Measurements from ENCODE around the gene FEM1C. TPM values are rescaled to one million over a fixed set of nuclear protein-coding genes. Genes with fewer than 3 reads are reported as not detected.

Gene FEM1C, protein sequence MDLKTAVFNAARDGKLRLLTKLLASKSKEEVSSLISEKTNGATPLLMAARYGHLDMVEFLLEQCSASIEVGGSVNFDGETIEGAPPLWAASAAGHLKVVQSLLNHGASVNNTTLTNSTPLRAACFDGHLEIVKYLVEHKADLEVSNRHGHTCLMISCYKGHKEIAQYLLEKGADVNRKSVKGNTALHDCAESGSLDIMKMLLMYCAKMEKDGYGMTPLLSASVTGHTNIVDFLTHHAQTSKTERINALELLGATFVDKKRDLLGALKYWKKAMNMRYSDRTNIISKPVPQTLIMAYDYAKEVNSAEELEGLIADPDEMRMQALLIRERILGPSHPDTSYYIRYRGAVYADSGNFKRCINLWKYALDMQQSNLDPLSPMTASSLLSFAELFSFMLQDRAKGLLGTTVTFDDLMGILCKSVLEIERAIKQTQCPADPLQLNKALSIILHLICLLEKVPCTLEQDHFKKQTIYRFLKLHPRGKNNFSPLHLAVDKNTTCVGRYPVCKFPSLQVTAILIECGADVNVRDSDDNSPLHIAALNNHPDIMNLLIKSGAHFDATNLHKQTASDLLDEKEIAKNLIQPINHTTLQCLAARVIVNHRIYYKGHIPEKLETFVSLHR
- 10 to 100 TPM in 1 of 2 donors, 1 to 10 TPM in 1; 4.9 to 11.9 TPM for total RNA-seq

DNA sequence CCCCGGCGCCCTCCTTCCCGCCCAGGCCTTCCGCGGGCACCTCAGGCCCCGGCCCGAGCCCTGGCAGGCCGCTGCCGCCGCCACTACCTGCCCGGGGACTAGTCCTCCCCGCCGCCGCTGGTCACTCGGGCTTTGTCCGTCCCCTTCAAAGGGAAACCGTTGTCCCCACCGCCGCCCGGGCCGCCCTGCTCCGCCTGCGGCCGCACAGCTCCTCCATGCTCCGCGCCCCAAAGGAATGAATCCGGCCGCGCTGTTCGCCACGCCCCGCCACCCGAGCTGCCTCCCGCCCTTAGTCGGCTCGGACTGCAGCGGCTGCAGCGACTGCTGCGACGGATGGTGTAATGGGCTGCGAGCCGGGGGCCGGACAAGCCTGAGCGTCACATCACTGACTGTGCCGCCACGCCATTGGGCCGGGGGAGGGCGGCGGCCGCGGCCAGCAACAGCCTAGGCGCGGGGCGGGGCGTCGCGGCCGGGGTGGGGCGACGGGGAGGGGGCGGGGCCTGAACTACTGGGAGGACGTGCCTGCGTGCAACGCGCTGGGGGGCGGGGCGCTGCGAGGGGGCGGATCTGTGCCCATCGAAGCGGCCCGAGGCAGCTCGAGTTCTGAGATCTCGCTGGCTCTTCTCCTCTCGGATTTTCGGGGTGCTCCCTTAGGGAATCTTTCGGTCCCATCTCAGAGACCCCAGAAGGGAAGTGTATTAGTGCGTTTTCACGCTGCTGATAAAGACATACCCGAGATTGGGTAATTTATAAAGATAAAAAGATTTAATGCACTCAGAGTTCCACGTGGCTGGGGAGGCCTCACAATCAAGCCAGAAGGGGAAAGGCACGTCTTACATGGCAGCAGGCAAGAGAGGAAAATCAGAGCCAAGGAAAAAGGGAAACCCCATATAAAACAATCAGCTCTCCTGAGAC lies at the start of gene FEM1C:
Gene FEM1C (minus strand): TSS at position 340 of the 915 bp plus-strand sequence. CDS start 1,282 bp downstream, outside the sequence.
- peak; percentile 97 for ATAC-seq
- intact Hi-C loops (cut with DNase I) = no loop called here

DNA sequence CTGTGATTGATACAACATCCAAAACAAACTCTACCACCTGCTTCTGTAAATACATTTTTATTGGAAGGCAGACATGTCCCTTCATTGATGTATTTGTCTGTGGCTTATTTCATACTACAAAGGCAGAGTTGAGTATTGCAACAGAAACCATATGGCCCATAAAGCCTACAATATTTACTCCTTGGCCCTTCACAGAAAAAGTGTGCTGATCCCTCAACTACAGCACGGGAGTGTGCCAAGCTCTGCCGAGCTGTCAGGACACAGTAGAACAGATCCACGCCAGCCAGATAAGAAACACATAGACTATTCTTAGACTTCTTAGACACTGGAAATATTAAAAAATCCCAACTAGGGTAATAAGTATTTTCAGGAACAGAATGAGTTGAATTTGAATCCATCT lies 44.5 kb upstream of the FEM1C start:
- H3K27me3 ChIP-seq = no peaks in the 10 kb centered on the region
- no peak overlapping the region for H3K27ac ChIP-seq
- intact Hi-C loops (cut with DNase I) = loop anchor here (5.0 kb wide), 1 partner anchor 277 kb away; no protein-coding TSS in a partner anchor
- no peak overlapping the region for H3K4me3 ChIP-seq
- peaks cover 7% of the 10 kb centered on the region for H3K4me1 ChIP-seq
- WGBS, 2 donors = 38 to 44% methylated on average over 3 of the region's 3 CpGs
- DNase-seq (peak in 1 of 4 donors; percentile 26), ATAC-seq (no peak)
- no peaks in the 10 kb centered on the region for H3K9me3 ChIP-seq
- TF ChIP-seq POLR2A (IDR thresholded peaks at IDR 0.05) = no peak
- no peak for TF ChIP-seq CTCF (IDR thresholded peaks at IDR 0.05)
- H3K36me3 ChIP-seq (replicated peaks in 1 of 2; ENCODE audit: insufficient read depth in 1 of 2, low read depth in 2 of 2) = no peaks in the 10 kb centered on the region

More for the DNA sequence above, at the start of gene FEM1C:
- peak; percentile 98 to 99 (median 98) for DNase-seq
- Histone ChIP-seq H3K4me1 (peaks cover 22% of the 10 kb centered on the region), H3K27me3 (no peaks in the 10 kb centered on the region), H3K9me3 (no peaks in the 10 kb centered on the region), H3K36me3 (replicated peaks in 1 of 2; ENCODE audit: insufficient read depth in 1 of 2, low read depth in 2 of 2) (no peaks in the 10 kb centered on the region), H3K27ac (peak within 1 kb of the TSS; percentile 96 to 100 (median 100)), H3K4me3 (peak within 1 kb of the TSS; percentile 53 to 79)
- 1% methylated on average over 17 to 61 of the region's 82 CpGs for WGBS, 2 donors
- peak; percentile 100 for TF ChIP-seq POLR2A (IDR thresholded peaks at IDR 0.05)
- TF ChIP-seq CTCF (IDR thresholded peaks at IDR 0.05) = peak in 2 of 7 experiments; percentile 9 to 10

DNA sequence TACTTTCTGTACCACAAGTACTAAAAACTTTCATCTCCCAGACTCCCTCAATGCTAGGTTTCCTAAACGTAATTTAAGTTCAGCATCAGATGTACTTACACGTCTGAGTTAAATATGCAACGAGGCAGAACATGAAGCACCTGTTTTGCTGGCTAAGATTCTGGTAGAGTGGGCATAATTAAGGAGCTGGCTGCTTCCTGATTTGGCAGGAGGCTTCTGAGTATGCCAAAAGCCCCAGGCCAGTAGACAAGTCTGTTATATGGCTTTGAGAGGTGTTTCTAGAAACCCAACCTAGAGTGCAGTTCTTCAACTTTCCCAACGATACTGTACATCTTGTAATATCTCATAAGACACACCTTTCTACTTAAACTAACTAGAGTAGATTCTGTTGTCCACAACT lies 44.1 kb upstream of the FEM1C start:
- no peaks in the 10 kb centered on the region for H3K9me3 ChIP-seq
- TF ChIP-seq POLR2A (IDR thresholded peaks at IDR 0.05) (no peak), CTCF (IDR thresholded peaks at IDR 0.05) (no peak)
- no peaks in the 10 kb centered on the region for H3K27me3 ChIP-seq
- no peaks in the 10 kb centered on the region for H3K36me3 ChIP-seq (replicated peaks in 1 of 2; ENCODE audit: insufficient read depth in 1 of 2, low read depth in 2 of 2)
- WGBS, 2 donors = 51 to 70% methylated on average over 4 of the region's 4 CpGs
- DNase-seq (no peak), ATAC-seq (no peak)
- H3K4me1 ChIP-seq = peaks cover 7% of the 10 kb centered on the region
- intact Hi-C loops (cut with DNase I) = loop anchor here (5.0 kb wide), 1 partner anchor 276 kb away; no protein-coding TSS in a partner anchor
- H3K4me3 ChIP-seq = no peak overlapping the region
- no peak overlapping the region for H3K27ac ChIP-seq

DNA sequence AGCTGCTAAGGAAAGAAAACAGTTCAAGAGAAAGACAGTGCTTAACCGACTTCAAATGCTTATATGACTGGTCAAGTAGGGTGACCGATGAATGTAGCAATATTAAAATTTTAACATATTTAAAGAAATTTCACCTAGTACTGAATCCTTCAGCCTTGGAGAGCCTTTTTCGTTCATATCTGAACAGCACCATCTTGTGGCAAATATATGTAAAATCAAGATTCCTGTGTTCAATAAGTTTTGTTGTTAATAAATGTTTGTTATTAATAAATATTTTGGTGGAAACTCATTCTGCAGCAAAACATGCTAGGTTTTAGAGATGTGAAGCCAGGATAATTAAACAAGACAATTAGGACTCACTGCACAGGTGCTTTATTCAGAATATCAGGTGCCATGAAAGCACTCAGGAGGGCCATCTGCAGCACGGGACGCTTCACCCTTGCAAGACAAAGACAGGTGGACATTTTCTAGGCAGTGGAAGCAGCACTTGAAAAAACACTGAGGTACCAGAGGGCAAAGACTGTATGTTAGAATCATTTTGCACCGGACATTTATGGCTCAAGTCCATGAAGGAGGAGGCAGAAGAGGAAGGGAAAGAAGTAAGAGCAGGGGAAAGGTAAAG lies 42.1 kb upstream of the FEM1C start:
- Histone ChIP-seq H3K27me3 (no peaks in the 10 kb centered on the region), H3K36me3 (replicated peaks in 1 of 2; ENCODE audit: insufficient read depth in 1 of 2, low read depth in 2 of 2) (no peaks in the 10 kb centered on the region), H3K4me1 (peaks cover 7% of the 10 kb centered on the region), H3K4me3 (no peak overlapping the region), H3K9me3 (no peaks in the 10 kb centered on the region), H3K27ac (no peak overlapping the region)
- DNase-seq (no peak), ATAC-seq (no peak)
- intact Hi-C loops (cut with DNase I) = loop anchor here (5.0 kb wide), 1 partner anchor 274 kb away; no protein-coding TSS in a partner anchor
- TF ChIP-seq POLR2A (IDR thresholded peaks at IDR 0.05) = no peak
- TF ChIP-seq CTCF (IDR thresholded peaks at IDR 0.05) = peak; percentile 16 to 64 (median 52)
- WGBS, 2 donors = 39 to 41% methylated on average over 6 of the region's 6 CpGs
